GM21576 (cell line): ENCODE measurements around the gene NKX2-1.
"Not testable (repeated sequence)": the region's sequence is repeated elsewhere in the genome, so short reads cannot be mapped to it uniquely, and the experiment has no call there.

ENCODE experiments used
- ATAC-seq: cut with Tn5 transposase; IDR thresholded peaks from one replicate; pipeline ENCODE4 v1.9.1; 2021; ENCODE audit warnings: mild to moderate bottlenecking, moderate library complexity; ENCODE audit not compliant: unreplicated experiment

The NKX2-1 gene

DNA sequence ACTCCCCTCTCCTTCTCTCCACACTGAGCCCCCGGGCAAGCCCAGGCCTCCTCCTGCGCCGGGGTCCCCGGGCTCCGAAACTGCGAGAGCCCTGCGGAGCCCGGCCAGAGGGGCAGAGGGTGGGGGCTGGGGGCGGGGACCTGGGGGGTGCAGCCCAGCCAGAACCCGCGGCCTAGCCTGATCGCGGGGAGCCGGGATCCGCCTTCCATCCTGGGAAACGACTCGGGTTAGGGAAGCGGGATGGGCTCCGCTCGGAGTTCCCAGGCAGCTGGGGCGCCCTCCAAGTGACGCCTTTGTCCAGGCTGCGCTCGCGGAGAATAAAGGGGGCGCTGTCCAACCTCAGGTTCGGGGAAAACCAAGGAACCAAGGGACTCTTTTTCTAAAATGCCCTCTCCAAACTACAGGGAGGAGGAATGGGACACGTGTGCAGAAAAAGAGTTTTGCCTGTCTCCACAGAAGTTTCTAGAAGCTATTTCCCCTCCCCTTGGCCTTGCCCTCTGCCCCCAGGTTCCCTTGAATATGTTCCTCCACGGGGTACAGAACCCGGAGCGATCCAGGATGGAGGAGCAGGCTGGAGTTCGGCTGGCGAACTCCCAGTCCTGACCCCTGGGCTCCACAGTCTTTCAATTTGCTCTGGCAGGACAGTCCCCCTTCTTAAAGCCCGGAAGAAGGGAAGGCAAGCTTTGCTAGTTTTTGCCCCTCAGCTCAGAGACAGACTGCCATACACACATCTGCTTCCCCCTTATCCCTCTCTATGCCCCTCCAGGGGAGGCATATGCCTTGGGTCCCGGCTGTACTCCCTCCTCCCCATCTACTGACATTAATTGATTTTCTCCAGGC is 13.9 kb downstream of the NKX2-1 start:
- ATAC-seq = no peak

DNA sequence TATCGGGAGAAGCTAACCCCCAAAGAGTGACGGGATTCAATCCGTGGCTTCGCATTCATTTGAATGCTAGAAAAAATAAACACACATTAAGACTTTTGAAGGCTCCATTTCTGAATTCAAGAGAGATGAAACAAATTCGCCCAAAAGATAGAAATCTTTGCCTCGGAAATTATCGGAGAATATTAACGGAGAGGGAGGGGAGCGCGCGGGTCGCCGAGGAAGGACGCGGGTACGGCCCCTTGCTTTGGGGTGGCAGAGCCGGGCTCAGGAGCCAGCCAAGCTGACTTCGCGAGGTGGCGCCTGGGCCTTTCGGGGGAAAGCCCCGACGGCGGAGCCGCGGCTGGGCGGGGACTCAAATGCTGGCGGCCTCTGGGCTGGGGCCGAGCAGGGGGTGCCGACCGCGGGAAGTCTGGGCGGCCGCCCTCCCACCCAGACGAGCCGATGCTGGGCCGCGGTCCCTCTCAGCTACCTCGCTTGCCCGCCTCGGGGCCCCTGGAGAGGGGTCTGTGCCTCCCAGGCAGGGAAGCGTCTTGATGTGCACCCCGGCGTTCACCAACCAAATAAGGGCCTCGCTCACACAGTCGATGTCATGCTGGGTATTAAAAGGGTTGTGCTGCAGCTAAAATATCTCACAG is 14.7 kb downstream of the NKX2-1 start:
- no peak for ATAC-seq

DNA sequence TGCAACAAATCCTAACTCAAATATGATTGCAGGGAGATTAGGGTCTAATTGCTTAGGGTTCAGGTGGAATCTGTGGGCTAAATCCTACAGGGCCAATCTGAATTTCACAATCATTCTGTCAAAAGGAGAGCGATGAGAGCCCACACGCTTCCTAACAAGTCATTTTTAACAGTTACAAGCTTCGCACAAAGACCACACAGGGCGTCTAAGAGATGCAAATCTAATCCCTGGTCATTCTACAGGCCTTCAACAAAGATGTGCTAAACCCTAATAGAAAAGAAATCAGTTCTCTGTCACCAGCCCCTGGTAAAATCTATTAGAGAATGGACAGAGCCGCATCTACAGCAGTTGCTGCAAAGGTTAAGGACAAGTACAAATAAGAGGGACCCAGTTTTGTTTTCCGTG is 15.3 kb downstream of the NKX2-1 start:
- no peak for ATAC-seq

DNA sequence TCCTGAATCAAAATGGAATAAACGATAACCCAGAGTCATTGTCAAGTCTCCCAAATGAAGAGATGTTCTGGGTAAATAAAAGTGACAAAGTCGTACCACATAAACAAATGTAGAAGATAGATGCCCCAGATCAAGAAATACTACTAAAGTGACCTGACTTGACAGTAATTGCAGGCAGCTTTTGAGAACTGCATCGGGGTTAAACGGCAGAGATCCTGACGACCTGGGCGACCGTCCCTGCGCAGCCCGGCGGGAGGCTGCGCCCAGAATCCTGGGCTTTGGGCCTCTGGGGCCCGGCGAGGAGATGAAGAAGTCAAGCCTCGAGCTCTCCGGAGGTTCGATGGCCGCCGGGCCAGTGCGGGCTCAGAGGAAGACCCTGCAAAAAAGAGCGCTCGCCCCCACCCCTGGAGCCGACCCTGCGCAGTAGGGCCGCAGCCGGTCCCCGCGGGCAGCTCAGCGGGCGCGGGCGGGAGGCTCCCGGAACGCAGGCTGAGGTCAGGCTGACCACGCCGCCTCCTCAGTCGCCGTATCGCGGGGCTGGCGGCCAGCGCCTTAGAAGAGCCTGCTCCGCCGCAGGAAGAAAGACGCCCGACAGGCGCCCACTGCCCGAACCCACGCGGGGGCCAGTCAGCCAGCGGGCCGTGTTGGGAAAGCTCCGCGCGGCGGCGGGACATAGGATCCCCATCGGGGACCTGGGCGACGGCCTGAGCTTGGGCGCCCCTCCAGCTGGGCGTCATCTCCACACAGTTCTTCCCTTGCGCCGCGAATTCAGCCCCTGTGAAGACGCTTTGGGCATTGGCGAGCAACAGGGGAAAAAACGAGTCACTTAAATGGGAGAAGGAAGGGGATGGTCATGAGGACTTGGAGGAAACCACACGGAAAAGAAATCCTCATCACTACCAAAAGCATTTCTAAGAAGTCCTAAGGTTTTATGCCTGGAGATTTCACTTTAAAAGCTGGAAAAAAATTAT is 16.0 kb downstream of the NKX2-1 start:
- no peak for ATAC-seq

DNA sequence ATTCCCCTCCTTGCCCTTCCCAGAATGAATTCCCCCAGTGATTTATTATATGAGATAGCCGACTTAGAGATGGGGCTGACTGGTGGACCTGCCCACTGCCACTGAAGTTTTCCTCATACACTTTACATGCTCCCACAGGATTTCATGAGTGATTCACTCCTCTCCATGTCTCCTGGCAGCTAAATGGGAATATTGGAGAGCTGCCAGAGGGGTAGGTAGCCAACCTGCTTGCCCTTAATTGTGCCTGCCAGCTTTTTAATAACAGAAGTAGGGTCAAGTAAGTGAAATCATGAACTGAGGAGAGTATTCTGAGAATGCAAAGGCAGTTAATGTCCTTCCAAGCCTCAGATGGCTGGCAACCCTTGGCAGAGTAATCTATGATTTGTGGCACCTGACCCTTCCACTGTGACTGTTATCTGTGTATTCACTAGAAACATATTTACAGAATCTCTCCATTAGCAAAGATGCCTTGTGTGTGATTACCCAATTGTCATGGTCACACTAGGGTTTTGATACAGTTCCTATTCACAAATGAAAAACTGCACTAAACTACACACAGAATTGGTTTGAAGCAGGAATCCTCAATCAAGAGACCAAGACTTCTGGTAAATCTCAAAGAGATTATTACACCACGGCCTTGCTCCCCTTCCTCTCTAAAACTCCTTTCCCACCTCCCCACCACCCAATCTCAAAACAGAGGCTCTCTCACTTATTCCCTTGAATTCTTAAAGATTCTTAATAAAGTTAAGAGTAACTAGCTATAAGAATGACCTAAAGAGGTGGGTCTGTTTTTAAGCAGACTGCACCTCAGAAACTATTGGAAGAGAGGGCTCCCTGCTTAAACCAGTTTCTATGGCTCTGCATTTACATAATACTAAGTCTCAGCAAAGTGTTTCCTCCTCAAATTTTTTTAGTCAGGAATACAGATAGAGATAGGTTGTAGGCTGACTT is 17.2 kb downstream of the NKX2-1 start:
- no peak for ATAC-seq

DNA sequence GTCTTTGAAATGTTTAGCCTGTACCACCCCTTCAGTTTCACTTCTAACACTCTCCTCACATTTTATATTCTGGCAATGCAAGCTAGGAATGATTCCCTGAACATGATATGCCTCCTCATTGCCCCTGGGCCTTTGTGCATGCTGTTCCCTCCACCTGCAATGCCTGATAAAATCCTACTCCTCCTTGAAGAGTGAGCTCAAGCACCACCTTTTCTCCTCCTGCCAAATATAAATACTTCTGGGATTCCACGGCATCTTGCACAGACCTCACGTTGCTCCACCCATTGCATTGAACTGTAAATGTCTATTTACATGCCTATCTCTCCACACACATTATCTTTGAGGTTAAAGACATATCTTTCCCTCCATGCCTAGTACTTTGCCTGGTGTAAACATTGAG is 21.1 kb downstream of the NKX2-1 start:
- no peak for ATAC-seq

DNA sequence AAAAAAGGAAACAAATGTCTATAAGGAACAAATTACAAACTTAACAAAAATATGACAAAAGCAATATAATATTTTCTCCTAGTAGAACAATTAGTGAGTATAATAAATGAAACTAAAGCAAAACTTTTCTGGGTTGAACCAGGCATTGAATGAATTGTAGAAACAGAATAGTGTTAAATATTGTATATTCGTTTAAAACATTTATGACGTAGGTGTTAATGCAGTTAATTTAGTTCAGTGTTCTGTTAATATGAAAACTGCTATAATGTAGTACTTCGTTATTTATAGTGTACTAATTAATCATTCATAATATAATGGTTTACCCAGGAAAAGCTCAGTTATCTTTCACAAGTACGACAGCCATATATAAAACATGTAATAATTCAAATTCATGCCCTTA is 23.7 kb downstream of the NKX2-1 start:
- no peak for ATAC-seq

DNA sequence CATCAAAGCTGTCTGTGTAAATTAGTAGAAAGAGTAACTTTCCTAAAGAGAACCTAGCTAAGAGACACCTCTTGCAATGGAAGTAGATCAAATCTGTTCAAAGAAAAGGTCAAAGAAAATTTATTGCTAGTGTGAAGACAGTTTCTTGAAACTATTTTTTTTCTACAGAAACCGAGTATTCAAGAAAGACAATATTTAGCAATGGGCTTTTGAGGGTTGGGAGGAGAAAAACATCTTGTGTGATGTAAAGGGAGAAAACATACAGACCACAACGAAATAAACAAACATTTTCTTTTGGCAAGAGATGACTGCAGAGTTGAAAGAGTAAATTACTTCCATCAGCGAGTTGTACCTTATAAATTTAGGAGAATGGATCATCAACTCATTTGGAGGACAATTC is 24.4 kb downstream of the NKX2-1 start:
- ATAC-seq = no peak

DNA sequence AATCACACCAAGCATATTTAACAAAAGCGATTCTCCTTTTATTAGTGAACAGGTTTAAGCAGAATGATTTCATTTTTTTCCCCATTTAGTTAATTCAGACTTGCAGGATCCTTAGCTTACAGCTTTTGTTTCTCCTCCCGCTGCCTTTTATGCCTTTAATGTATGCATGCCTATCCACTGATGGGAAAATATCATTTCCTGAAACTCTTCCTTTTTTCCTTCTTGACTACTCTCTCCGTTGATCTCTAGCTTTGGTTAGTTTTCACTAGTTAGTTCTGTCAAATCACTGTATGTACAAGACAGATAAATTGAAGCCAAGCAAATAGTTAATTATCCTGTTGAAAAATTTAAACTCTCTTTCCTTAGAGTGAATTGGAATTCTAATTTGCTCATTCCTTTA is 26.3 kb downstream of the NKX2-1 start:
- no peak for ATAC-seq

DNA sequence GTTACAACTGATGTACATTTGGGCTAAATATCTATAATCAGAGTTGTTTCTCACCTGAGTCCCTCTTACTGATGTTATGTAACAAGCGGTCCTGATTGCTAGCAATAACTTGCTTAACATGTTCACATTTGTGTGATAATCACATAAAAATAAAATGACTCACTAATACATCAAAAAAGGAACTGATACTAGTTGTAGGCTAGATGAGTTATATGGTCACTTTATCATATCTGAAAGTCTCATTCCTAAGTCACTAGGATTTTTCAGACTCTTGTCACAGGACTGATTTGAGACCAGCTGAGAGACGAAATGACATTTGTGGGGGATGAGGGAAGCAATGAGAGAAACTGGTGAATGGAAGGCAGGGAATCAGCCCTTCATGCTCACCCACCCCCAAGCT is 34.3 kb downstream of the NKX2-1 start:
- no peak for ATAC-seq

DNA sequence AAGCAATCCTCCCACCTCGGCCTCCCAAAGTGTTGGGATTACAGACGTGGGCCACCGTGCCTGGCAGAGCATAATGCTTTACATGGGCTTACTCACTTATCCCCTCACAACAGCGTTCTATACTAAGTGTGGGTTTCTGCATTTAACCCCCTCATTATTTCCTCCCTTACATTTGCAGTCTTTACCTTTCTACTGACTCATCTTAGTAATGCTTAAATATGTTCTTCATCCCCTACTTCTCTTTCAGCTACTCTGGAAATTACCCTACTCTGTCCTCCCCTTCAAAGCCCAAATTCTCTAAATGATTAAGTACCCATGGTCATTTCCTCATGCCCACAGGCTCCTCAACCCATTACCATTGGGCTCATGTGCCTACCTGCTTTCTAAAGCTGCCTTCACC is 40.7 kb downstream of the NKX2-1 start:
- ATAC-seq = no peak

DNA sequence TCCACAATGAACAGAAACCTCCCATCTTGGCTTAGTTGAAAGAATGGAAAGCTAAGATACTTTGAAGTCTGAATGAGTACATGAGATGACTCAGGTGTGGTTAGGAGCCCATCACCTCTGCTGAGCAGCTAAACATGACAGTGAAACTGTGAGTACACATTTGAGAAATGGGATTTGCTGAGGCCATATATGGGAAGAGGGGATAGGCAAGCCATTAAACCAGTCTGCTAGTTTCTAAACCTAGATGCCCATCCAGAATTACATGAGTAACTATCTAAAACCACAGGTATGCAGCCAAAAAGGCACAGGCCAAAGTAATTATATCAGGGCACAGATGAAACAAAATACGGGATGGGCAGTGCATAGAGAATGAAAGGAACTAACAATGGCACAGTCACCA is 41.2 kb downstream of the NKX2-1 start:
- ATAC-seq = no peak

DNA sequence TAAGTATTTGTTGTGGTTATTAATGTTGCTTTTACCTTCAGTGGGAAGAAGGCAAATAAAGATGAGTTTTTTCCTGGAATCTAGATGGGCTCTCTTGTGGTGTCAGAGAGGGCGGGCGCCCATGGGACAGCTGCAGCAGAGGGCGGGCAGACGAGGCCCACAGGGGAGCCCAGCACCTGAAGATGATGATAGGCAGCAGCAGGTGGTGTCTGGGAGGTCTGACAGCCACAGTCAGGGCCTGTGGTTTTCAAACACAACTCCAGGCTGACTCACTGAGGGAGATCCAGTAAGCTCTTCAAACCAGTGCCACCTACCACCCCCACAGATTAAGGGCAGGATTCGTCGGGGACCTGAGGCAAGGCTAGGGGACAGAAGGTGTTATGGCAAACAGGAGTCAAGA is 42.8 kb downstream of the NKX2-1 start:
- no peak for ATAC-seq

DNA sequence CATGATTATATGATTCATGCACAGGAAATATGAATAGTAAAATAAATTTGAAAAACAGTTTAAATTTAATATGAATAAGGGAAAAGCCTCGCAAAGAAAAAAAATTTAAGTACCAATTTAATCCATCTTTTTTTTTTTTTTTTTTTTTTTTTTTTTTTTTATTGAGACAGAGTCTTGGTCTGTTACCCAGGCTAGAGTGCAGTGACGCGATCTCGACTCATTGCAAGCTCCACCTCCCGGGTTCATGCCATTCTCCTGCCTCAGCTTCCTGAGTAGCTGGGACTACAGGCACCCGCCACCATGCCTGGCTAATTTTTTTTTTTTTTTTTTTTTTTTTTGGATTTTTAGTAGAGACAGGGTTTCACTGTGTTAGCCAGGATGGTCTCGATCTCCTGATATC is 44.0 kb downstream of the NKX2-1 start:
- ATAC-seq = not testable (repeated sequence)

DNA sequence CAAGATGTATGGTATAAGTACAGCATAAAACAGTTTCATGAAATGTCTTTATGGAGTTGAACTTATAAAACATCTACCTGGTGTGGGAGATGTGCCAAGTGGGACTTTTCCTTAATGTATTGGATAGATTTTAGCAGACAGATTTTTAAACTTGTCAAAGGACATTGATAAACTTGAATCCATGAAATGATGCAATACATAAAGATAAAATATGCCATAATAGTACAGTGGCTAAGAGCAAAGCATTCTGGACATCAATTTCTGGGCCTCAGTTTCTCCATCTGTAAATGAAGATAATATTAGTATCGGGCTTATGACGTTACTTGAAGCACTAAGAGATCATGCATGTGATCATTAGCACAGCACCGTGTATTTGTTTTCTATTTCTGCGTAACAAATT is 45.4 kb downstream of the NKX2-1 start:
- no peak for ATAC-seq

DNA sequence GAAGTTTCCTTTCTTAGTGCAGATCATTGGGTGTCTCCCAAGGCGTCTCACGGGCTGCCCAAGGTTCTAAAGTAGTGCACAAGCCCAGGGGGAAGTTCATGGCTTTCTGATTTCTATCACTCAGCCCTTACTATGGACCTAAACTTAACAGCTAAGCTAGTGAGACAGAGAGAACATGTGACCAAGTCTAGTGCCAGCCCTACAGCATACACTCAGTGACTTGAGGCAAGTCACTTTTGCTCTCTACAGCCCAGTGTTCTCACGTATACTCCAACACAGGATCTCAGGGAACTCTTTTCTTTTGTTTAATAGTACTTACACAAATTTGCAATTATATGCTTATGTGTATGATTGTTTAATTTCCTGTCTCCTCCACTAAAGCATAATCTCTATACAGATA is 48.6 kb downstream of the NKX2-1 start:
- no peak for ATAC-seq

DNA sequence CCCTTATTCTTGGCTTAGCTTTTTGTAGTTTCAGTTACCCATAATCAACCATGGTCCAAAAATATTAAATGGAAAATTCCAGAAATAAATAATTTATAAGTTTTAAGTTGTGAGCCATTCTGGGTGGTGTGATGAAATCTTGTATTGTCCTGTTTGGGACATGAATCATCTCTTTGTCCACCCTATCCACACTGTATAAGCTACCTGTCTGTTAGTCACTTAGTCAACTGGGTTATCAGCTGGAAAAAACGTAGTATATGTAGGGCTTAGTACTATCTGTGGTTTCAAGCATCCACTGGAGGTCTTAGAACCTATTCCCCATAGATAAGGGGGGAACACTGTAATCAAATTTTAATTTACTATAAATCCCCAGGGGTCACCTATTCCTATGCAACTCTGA is 52.7 kb downstream of the NKX2-1 start:
- ATAC-seq = no peak
